ENCODE data around the gene KCNIP4.

DNA sequence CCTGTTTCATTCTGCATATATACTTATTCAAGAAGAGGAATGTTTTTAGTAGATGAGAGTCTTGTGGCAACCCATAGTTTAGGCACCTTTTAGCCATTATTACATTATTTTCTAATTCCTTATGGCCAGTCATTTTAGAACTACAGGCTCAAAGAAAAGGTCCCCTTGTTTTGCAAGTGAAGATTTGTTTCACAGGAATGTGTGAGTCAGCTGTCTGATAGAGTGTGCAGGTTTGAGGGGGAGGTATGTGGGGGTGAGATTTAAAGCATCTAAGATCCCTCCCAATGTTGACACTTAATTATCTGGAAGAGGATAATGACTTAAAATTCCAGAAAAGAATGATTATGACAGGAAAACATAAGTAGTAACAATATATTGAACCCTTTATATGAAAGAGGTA, 495.6 kb downstream of the KCNIP4 start:
- TF ChIP-seq, protein P1, sequence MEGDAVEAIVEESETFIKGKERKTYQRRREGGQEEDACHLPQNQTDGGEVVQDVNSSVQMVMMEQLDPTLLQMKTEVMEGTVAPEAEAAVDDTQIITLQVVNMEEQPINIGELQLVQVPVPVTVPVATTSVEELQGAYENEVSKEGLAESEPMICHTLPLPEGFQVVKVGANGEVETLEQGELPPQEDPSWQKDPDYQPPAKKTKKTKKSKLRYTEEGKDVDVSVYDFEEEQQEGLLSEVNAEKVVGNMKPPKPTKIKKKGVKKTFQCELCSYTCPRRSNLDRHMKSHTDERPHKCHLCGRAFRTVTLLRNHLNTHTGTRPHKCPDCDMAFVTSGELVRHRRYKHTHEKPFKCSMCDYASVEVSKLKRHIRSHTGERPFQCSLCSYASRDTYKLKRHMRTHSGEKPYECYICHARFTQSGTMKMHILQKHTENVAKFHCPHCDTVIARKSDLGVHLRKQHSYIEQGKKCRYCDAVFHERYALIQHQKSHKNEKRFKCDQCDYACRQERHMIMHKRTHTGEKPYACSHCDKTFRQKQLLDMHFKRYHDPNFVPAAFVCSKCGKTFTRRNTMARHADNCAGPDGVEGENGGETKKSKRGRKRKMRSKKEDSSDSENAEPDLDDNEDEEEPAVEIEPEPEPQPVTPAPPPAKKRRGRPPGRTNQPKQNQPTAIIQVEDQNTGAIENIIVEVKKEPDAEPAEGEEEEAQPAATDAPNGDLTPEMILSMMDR (IDR thresholded peaks at IDR 0.05; ENCODE audit: control extremely low read depth in 1 of 3, insufficient read depth in 1 of 3, low read depth in 1 of 3, low read length in 3 of 3) = no peak
- no peak for TF ChIP-seq BACH1 (IDR thresholded peaks at IDR 0.05; ENCODE audit: low read length)
- TF ChIP-seq POLR2AphosphoS5 (IDR thresholded peaks at IDR 0.05; ENCODE audit: low read depth, low read length) = no peak
- TF ChIP-seq, protein P2, sequence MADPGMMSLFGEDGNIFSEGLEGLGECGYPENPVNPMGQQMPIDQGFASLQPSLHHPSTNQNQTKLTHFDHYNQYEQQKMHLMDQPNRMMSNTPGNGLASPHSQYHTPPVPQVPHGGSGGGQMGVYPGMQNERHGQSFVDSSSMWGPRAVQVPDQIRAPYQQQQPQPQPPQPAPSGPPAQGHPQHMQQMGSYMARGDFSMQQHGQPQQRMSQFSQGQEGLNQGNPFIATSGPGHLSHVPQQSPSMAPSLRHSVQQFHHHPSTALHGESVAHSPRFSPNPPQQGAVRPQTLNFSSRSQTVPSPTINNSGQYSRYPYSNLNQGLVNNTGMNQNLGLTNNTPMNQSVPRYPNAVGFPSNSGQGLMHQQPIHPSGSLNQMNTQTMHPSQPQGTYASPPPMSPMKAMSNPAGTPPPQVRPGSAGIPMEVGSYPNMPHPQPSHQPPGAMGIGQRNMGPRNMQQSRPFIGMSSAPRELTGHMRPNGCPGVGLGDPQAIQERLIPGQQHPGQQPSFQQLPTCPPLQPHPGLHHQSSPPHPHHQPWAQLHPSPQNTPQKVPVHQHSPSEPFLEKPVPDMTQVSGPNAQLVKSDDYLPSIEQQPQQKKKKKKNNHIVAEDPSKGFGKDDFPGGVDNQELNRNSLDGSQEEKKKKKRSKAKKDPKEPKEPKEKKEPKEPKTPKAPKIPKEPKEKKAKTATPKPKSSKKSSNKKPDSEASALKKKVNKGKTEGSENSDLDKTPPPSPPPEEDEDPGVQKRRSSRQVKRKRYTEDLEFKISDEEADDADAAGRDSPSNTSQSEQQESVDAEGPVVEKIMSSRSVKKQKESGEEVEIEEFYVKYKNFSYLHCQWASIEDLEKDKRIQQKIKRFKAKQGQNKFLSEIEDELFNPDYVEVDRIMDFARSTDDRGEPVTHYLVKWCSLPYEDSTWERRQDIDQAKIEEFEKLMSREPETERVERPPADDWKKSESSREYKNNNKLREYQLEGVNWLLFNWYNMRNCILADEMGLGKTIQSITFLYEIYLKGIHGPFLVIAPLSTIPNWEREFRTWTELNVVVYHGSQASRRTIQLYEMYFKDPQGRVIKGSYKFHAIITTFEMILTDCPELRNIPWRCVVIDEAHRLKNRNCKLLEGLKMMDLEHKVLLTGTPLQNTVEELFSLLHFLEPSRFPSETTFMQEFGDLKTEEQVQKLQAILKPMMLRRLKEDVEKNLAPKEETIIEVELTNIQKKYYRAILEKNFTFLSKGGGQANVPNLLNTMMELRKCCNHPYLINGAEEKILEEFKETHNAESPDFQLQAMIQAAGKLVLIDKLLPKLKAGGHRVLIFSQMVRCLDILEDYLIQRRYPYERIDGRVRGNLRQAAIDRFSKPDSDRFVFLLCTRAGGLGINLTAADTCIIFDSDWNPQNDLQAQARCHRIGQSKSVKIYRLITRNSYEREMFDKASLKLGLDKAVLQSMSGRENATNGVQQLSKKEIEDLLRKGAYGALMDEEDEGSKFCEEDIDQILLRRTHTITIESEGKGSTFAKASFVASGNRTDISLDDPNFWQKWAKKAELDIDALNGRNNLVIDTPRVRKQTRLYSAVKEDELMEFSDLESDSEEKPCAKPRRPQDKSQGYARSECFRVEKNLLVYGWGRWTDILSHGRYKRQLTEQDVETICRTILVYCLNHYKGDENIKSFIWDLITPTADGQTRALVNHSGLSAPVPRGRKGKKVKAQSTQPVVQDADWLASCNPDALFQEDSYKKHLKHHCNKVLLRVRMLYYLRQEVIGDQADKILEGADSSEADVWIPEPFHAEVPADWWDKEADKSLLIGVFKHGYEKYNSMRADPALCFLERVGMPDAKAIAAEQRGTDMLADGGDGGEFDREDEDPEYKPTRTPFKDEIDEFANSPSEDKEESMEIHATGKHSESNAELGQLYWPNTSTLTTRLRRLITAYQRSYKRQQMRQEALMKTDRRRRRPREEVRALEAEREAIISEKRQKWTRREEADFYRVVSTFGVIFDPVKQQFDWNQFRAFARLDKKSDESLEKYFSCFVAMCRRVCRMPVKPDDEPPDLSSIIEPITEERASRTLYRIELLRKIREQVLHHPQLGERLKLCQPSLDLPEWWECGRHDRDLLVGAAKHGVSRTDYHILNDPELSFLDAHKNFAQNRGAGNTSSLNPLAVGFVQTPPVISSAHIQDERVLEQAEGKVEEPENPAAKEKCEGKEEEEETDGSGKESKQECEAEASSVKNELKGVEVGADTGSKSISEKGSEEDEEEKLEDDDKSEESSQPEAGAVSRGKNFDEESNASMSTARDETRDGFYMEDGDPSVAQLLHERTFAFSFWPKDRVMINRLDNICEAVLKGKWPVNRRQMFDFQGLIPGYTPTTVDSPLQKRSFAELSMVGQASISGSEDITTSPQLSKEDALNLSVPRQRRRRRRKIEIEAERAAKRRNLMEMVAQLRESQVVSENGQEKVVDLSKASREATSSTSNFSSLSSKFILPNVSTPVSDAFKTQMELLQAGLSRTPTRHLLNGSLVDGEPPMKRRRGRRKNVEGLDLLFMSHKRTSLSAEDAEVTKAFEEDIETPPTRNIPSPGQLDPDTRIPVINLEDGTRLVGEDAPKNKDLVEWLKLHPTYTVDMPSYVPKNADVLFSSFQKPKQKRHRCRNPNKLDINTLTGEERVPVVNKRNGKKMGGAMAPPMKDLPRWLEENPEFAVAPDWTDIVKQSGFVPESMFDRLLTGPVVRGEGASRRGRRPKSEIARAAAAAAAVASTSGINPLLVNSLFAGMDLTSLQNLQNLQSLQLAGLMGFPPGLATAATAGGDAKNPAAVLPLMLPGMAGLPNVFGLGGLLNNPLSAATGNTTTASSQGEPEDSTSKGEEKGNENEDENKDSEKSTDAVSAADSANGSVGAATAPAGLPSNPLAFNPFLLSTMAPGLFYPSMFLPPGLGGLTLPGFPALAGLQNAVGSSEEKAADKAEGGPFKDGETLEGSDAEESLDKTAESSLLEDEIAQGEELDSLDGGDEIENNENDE (IDR thresholded peaks at IDR 0.05; ENCODE audit: insufficient replicate concordance, low read length) = no peak
- TF ChIP-seq POLR2A (IDR thresholded peaks at IDR 0.05; ENCODE audit: control extremely low read depth in 1 of 2, low read depth in 2 of 2, low read length in 2 of 2) = no peak
- no peak for TF ChIP-seq POU5F1 (IDR thresholded peaks at IDR 0.05; ENCODE audit: low read depth, low read length)
- TF ChIP-seq HDAC6 (IDR thresholded peaks at IDR 0.05; ENCODE audit: low read depth, low read length) = no peak
- no peak for TF ChIP-seq NANOG (IDR thresholded peaks at IDR 0.05; ENCODE audit: insufficient read depth, low read depth, low read length, poor library complexity, severe bottlenecking)
- no peak for TF ChIP-seq CHD2 (IDR thresholded peaks at IDR 0.05; ENCODE audit: low read length)

All from H1 (cell line).